Testis (tissue), 2 donors: ENCODE results near the gene SLC18A2.

Experiments used
- POLR2A ChIP-seq: fragments of 450-650 bp; IDR thresholded peaks from one replicate; pipeline ENCODE4 v1.6.1; 2017; ENCODE audit warnings: antibody characterized with exemption, mild to moderate bottlenecking, moderate library complexity
- TF ChIP-seq, protein P1 (sequence below), 3 experiments: fragments of 450-650 bp in 2 of 3; fragments of 200-600 bp in 1 of 3; sonication (generic) in 1 of 3; IDR thresholded peaks; one replicate each; pipeline ENCODE4 v1.5.1; 2016 to 2019; ENCODE audit warnings: antibody characterized with exemption in 3 of 3, mild to moderate bottlenecking in 2 of 3, moderate library complexity in 1 of 3

DNA sequence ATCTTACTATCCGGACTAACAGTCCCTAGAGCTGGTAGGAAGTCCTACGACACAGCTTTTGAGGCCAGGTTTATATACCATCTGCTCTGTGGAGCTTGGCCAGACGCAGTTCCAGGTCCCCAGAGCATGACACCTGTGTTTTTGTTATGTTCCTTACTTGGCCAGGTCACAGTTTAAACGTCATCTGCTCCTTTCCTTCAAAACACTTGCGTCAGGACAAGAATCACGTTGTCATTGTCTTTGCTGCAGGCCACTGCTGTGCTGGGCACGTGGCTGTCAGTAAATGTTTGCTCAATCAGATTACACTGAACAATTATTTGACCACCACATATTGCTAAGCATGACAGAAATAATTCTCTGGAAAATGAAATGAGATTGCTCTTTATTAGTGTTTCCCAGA is 23.9 kb downstream of the SLC18A2 start:
- TF ChIP-seq, protein P1, sequence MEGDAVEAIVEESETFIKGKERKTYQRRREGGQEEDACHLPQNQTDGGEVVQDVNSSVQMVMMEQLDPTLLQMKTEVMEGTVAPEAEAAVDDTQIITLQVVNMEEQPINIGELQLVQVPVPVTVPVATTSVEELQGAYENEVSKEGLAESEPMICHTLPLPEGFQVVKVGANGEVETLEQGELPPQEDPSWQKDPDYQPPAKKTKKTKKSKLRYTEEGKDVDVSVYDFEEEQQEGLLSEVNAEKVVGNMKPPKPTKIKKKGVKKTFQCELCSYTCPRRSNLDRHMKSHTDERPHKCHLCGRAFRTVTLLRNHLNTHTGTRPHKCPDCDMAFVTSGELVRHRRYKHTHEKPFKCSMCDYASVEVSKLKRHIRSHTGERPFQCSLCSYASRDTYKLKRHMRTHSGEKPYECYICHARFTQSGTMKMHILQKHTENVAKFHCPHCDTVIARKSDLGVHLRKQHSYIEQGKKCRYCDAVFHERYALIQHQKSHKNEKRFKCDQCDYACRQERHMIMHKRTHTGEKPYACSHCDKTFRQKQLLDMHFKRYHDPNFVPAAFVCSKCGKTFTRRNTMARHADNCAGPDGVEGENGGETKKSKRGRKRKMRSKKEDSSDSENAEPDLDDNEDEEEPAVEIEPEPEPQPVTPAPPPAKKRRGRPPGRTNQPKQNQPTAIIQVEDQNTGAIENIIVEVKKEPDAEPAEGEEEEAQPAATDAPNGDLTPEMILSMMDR (IDR thresholded peaks at IDR 0.05) = no peak
- TF ChIP-seq POLR2A = no peak
